ENCODE results near the gene ATP8A1. TPM values are rescaled to one million over a fixed set of nuclear protein-coding genes. Genes with fewer than 3 reads are reported as not detected.
"Not testable (repeated sequence)": the region's sequence is repeated elsewhere in the genome, so short reads cannot be mapped to it uniquely, and the experiment has no call there.

Gene ATP8A1
- total RNA-seq, 6 experiments from 2014 or later: 1.0 to 3.4 (median 1.9) TPM

DNA sequence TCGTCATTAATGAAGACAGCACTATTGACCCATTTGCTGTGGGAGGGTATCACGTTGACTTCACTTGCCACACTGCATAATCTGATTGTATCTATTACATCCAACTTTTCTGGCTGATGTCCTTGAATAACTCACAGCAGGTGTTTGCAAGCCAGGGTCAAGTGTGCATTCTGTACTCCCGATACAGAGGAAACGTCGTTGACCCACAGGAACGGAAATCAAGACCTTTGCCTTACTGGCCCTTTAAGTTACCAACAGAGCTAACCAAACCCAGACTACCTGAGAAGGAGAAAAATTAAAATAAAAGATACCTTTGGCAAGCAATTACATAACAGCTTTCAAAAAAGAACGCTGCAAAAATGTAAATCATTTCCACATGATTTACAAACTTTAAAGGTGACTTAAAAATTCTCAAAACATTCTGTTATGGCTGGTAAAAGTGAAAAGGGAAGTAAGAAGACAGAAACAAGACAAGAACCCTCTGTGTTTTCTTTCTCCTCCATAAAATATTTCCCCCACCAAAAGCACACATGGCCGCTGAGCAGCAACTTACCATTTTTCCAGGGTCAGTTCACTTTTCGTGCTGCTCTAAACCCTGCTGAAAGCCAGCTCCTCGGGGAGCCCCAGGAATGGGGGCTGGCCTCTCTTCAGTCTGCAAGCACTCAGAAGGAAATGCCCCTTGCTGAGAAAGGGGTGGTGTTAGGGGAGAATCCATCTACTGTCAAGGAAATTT is 266.1 kb downstream of the ATP8A1 start:
- Histone ChIP-seq H3K36me3 (no peaks in the 10 kb centered on the region), H3K4me3 (no peak overlapping the region), H3K27me3 (peaks cover 0 to under 1% of the 10 kb centered on the region in 2 donors), H3K27ac (no peak overlapping the region), H3K4me1 (no peaks in the 10 kb centered on the region), H3K9me3 (no peaks in the 10 kb centered on the region)
- DNase-seq (no peak), ATAC-seq (no peak)
- TF ChIP-seq, protein P1, sequence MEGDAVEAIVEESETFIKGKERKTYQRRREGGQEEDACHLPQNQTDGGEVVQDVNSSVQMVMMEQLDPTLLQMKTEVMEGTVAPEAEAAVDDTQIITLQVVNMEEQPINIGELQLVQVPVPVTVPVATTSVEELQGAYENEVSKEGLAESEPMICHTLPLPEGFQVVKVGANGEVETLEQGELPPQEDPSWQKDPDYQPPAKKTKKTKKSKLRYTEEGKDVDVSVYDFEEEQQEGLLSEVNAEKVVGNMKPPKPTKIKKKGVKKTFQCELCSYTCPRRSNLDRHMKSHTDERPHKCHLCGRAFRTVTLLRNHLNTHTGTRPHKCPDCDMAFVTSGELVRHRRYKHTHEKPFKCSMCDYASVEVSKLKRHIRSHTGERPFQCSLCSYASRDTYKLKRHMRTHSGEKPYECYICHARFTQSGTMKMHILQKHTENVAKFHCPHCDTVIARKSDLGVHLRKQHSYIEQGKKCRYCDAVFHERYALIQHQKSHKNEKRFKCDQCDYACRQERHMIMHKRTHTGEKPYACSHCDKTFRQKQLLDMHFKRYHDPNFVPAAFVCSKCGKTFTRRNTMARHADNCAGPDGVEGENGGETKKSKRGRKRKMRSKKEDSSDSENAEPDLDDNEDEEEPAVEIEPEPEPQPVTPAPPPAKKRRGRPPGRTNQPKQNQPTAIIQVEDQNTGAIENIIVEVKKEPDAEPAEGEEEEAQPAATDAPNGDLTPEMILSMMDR (IDR thresholded peaks at IDR 0.05): no peak
- no peak for TF ChIP-seq POLR2A (IDR thresholded peaks at IDR 0.05)
- WGBS (ENCODE audit: insufficient coverage, low coverage, low lambda C conversion rate, missing lambda C conversion rate): 33% methylated on average over 8 of the region's 10 CpGs
- intact Hi-C loops (cut with DNase I): no loop called here

DNA sequence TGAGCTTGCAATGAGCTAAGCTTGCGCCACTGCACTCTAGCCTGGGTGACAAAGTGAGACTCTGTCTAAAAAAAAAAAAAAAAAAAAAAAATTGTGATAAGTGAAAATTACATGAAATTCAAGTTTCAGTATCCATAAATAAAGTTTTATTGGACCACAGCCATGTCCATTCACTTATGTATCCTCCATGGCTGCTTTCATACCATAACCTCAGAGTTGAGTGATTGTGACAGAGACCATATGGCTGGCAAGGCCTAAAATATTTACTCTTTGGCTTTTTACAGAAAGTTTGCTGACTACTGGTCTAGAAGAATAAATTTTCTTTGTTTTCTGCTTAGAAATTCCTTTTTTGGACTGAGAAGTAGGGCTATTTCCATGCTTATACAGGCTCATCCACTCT is 271.4 kb downstream of the ATP8A1 start:
- ATAC-seq (no peak), DNase-seq (no peak)
- intact Hi-C loops (cut with DNase I): no loop called here
- no peaks in the 10 kb centered on the region for H3K27me3 ChIP-seq
- TF ChIP-seq, protein P1 (IDR thresholded peaks at IDR 0.05): no peak
- no peak for TF ChIP-seq POLR2A (IDR thresholded peaks at IDR 0.05)
- no peak overlapping the region for H3K27ac ChIP-seq
- H3K4me1 ChIP-seq: no peaks in the 10 kb centered on the region
- 91% methylated on average over 1 of the region's 1 CpG for WGBS (ENCODE audit: insufficient coverage, low coverage, low lambda C conversion rate, missing lambda C conversion rate)
- H3K9me3 ChIP-seq: no peaks in the 10 kb centered on the region
- no peaks in the 10 kb centered on the region for H3K36me3 ChIP-seq
- H3K4me3 ChIP-seq: no peak overlapping the region

DNA sequence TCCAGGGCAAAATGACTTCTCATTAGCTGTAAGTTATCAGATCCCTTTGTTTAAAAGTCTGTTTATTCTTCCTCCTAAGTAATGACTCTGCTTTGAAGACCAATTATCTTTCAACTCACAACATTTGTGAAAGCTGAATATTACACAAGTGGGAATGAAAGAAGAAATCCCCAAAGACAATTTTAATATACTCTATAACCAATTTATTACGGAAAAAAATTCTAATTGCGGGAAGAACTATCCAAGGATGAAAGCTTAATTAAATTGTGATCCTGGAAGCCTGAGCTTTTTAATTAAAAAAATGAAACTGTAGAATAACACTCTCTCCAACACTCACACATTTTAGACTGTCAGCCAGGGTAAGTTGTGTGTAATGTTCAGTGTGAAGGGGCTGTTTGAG is 275.2 kb downstream of the ATP8A1 start:
- Histone ChIP-seq H3K9me3 (no peaks in the 10 kb centered on the region), H3K27ac (no peak overlapping the region), H3K4me1 (no peaks in the 10 kb centered on the region), H3K27me3 (no peaks in the 10 kb centered on the region), H3K4me3 (no peak overlapping the region), H3K36me3 (no peaks in the 10 kb centered on the region)
- ATAC-seq (no peak), DNase-seq (no peak)
- WGBS (ENCODE audit: insufficient coverage, low coverage, low lambda C conversion rate, missing lambda C conversion rate): 71% methylated on average over 2 of the region's 2 CpGs
- intact Hi-C loops (cut with DNase I): no loop called here
- TF ChIP-seq POLR2A (IDR thresholded peaks at IDR 0.05): no peak
- TF ChIP-seq, protein P1 (IDR thresholded peaks at IDR 0.05): no peak

DNA sequence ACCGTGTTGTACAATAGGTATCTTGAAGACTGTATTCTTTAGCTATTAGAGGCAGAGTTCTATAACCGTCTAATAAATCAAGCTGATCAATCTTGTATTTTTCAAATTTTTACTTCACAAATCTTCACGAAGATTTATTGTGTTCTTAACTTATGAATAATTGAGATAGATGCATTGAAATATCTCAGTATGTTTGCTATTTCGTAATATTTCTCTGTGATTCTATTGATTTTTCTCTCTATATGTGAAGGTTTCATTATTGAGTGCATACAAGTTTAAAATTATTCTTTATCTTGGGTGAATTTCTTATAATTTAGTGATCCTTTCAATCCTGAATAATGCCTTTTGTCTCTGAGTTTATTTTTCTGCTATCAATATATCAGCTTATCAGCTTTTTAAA is 279.4 kb downstream of the ATP8A1 start:
- H3K36me3 ChIP-seq: no peaks in the 10 kb centered on the region
- WGBS (ENCODE audit: insufficient coverage, low coverage, low lambda C conversion rate, missing lambda C conversion rate): 66% methylated on average over 4 of the region's 4 CpGs
- DNase-seq (no peak), ATAC-seq (no peak)
- H3K27ac ChIP-seq: no peak overlapping the region
- no peaks in the 10 kb centered on the region for H3K9me3 ChIP-seq
- no peak for TF ChIP-seq POLR2A (IDR thresholded peaks at IDR 0.05)
- TF ChIP-seq, protein P1 (IDR thresholded peaks at IDR 0.05): no peak
- no peaks in the 10 kb centered on the region for H3K27me3 ChIP-seq
- no peak overlapping the region for H3K4me3 ChIP-seq
- intact Hi-C loops (cut with DNase I): no loop called here
- no peaks in the 10 kb centered on the region for H3K4me1 ChIP-seq

DNA sequence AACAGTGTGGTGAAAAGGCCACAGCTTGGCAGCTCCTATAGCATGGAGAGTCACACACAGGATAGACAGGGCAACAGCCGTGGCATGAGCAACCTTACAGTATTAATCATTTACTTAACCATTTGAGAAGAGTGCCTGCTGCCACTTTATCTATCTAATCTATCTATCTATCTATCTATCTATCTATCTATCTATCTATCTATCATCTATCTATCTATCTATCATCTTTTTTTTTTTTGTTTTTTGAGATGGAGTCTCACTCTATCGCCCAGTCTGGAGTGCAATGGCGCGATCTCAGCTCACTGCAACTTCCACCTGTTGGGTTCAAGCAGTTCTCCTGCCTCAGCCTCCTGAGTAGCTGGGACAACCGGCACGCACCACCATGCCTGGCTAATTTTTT is 284.6 kb downstream of the ATP8A1 start:
- intact Hi-C loops (cut with DNase I); H3K36me3 ChIP-seq; DNase-seq; H3K27me3 ChIP-seq; H3K4me1 ChIP-seq; H3K4me3 ChIP-seq; H3K9me3 ChIP-seq; ATAC-seq; H3K27ac ChIP-seq: not testable (repeated sequence)
- 89% methylated on average over 5 of the region's 6 CpGs for WGBS (ENCODE audit: insufficient coverage, low coverage, low lambda C conversion rate, missing lambda C conversion rate)

All from right lobe of liver (tissue), 6 donors.